Left ventricle myocardium superior (tissue), 1 donor: Measurements from ENCODE around the gene FAM90A1. TPM values are rescaled to one million over a fixed set of nuclear protein-coding genes. Genes with fewer than 3 reads are reported as not detected.
"Not testable (repeated sequence)": the region's sequence is repeated elsewhere in the genome, so short reads cannot be mapped to it uniquely, and the experiment has no call there.

Experiments
- ATAC-seq: fragments of 200-7000 bp; cut with Tn5 transposase; one replicate; pipeline ENCODE4 v1.9.1; 2020; ENCODE audit warnings: mild to moderate bottlenecking, moderate library complexity
- DNase-seq: peaks from one replicate; pipeline ENCODE4 v3.0.0-alpha.2; 2020
- intact Hi-C: fragments of 100-400 bp; cut with micrococcal nuclease; formaldehyde crosslinking; loops from one replicate; pipeline ENCODE4 v1.11.0; 2022
- long read RNA-seq: library from polyadenylated mRNA; unstranded; transcript quantifications from one replicate; pipeline ENCODE4 v2.0.0, GENCODE V29; 2021
- total RNA-seq: library from RNA; stranded (reverse); fragmentation: NEBNext Ultra II Directional; extraction: Animal tissue kit (Norgen Biotek cat#: 25700); gene quantifications from one replicate; pipeline ENCODE4 v1.2.1, GENCODE V29; 2021
- donor health status: DM: no; HTN: yes; CAD: no; lungs with severe emphysema.

FAM90A1 gene
- not detected for total RNA-seq
- long read RNA-seq = 0 reads

GRCh38 chr12:8226992-8227731, at the start of gene FAM90A1:
TSS of gene FAM90A1 (minus strand) at chr12:8227618. CDS start at chr12:8224832, 2,786 bp downstream.
- ATAC-seq, DNase-seq, intact Hi-C loops: not testable (repeated sequence)

DNA sequence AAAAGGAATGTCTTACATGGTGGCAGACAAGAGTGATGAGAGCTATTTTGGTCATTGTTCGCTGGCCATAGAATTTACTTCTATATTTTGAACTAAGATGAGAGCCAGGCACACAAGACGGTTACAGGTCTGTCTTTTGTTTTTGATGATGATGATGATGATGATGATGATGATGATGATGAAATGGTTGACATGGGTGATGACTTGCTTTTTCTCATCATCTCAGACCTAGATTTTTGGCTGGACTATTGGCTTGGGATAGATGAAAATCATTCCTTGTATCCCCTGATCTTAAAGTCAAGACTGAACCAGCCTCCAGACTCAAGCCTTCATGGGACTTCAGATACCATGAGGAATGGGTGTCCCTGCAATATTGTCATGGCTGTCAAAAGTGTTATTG, 49.0 kb upstream of the FAM90A1 start:
- DNase-seq, ATAC-seq, intact Hi-C loops: not testable (repeated sequence)

DNA sequence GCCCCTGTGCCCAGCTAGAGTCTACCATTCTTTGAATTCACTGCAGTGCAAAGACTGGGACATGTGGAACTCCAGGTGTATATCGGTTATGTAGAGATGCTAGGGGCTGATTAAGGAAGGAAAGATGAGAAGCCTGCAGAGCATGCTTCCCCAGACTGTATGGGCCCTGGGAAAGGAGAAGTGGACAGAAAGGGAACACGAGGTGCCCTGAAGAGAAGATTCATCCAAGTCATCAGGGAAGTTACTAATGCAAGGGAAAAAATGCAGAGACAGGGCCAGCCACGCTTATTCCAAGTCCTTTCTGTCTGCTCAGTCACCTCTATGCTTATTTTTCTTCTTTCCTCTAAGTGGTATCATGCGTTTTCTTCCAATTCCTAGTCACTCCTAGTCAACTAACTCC, 39.3 kb upstream of the FAM90A1 start:
- DNase-seq, ATAC-seq, intact Hi-C loops: not testable (repeated sequence)

DNA sequence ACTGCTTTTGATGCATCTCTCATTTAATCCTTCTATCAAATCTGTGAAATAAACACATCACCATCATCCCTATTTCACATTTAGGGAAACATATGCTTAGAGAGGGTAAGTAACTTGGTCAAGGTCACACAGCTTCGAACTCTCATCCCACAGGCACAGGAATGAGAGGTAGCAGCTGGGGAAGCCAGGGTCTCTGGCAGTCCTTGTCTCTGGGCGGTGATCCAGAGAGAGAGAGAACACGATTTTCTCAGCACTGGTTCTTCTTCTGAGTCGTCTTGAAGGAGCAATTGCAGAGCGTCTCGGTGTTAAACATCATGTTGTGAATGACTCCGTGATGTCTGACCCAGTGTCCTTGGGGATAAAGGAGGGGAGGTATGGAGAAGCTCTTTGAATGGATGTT, 36.8 kb upstream of the FAM90A1 start:
- DNase-seq, ATAC-seq, intact Hi-C loops: not testable (repeated sequence)

DNA sequence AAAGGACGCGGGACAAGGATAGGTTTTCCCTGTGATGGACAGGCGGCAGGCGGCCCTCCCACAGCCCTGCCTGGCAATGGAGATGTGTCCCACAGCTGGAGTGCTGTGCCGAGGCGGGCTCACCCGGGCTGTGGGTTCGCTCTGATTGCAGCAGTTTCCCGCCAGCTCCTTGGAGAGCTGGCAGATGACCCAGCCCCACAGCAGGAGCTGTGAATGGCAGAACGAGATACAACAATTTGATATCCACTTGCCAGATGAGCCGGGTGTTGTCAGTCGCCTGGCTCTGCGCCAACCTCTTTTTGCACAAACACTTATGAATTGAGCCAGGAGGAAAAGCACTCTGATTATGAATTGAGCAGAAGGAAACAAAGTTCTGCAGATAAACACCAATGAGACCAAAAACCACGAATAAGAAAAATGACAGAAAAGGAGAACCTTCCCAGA, 33.7 kb upstream of the FAM90A1 start:
- intact Hi-C loops, ATAC-seq: not testable (repeated sequence)
- peak; percentile 60 for DNase-seq

GRCh38 chr12:8256356-8256755, 28.9 kb upstream of the FAM90A1 start:
- DNase-seq, ATAC-seq, intact Hi-C loops: not testable (repeated sequence)

GRCh38 chr12:8254705-8255104, 27.3 kb upstream of the FAM90A1 start:
- ATAC-seq, intact Hi-C loops, DNase-seq: not testable (repeated sequence)

DNA sequence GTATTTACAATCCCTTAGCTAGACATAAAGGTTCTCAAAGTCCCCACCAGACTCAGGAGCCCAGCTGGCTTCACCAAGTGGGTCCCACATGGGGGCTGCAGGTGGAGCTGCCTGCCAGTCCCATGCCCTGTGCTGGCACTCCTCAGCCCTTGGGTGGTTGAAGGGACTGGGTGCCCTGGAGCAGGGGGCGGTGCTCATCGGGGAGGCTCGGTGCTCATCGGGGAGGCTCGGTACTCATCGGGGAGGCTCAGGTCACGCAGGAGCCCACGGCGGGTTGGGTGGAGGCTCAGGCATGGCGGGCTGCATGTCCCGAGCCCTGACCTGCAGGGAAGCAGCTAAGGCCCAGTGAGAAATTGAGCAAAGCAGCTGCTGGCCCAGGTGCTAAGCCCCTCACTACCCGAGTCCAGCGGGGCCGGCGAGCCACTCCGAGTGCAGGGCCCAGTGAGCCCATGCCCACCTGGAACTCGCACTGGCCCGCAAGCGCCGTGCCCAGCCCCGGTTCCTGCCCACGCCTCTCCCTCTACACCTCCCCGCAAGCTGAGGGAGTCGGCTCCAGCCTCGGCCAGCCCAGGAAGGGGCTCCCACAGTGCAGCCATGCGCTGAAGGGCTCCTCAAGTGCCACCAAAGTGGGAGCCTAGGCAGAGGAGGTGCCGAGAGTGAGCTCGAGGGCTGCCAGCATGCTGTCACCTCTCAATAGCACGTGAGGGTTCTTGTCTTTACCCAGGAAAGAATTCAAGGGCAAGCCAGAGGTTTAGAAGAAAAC, 24.8 kb upstream of the FAM90A1 start:
- ATAC-seq, intact Hi-C loops, DNase-seq: not testable (repeated sequence)

DNA sequence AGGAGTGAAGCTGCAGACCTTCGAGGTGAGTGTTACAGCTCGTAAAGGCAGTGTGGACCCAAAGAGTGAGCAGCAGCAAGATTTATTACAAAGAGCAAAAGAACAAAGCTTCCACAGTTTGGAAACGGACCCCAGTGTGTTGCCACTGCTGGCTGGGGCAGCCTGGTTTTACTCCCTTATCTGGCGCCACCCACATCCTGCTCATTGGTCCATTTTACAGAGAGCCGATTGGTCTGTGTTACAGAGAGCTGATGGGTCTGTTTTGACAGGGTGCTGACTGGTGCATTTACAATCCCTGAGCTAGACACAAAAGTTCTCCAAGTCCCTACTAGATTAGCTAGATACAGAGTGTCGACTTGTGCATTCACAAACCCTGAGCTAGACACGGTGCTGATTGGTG, 24.2 kb upstream of the FAM90A1 start:
- DNase-seq, intact Hi-C loops, ATAC-seq: not testable (repeated sequence)

- DNase-seq, ATAC-seq, intact Hi-C loops: not testable (repeated sequence)
Observed at GRCh38 chr12:8246941-8247535, 19.6 kb upstream of the FAM90A1 start.

DNA sequence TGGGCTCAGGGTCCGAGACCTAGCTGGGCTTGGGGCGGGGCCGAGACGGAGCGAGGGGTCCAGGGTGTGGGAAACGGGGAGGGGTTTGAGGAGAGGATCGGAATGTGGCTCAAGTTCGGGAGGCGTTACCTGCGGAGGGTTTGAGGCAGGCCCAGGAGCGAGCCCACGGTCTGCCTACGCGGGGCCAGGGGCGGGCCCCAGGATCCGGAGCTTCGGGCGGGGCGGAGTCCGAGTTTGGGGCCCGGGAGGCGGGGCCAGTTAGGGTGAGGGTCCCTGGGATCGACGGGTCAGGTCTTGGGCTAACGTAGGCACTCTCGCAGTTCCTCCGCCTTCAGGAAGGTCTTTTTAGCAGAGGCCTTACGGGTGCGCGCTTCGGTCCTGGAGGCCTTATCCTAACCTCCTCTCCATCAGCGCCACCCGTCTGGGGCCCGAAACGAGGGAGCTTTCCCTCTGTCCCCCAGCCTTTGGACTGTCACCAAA, 16.3 kb upstream of the FAM90A1 start:
- DNase-seq, intact Hi-C loops, ATAC-seq: not testable (repeated sequence)

DNA sequence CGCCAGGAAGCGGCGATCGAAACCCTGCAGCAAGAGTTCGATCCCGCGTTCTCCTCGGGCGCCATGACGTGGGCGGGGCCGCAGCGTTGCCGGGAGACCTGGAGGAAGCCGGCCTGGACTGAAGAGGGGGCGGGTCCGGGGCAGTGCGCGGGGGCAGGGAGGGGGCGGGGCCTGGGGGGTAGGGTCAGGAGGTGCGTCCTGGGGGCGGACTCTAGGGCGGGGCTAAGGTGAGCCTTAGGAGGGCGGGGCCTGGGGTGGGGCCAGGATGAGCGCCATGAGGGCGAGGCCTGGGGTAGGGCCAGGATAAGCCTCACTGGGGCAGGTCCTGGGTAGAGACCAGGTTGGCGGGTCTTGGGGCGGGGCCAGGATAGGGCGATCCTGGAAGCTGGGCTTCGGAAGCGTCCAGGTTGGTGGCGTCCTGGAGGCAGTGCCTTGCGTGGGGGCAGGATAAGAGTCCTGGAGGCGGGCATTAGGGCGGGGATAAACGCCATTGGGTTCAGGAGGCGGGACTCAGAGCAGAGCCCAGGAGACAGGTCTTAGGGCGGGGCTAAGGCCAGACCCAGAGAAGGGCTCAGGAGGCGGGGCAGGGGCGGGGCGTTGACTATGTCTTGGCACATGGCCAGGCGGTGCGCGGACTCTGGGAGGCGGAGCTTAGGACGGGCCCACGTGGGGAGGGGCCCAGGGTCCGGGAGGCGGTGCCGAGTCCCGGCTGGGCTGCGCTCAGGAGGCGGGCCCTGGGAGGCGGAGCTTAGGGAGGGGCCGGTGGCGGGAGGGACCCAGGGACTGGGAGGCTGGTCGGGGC, 15.7 kb upstream of the FAM90A1 start:
- ATAC-seq = peak; percentile 100

GRCh38 chr12:8242622-8242879, 15.1 kb upstream of the FAM90A1 start:
- DNase-seq, ATAC-seq, intact Hi-C loops: not testable (repeated sequence)

More for the DNA sequence above, 15.7 kb upstream of the FAM90A1 start:
- DNase-seq = peak; percentile 99
- intact Hi-C loops = not testable (repeated sequence)

GRCh38 chr12:8241917-8242621, 14.7 kb upstream of the FAM90A1 start:
- peak; percentile 39 for DNase-seq
- intact Hi-C loops, ATAC-seq: not testable (repeated sequence)

DNA sequence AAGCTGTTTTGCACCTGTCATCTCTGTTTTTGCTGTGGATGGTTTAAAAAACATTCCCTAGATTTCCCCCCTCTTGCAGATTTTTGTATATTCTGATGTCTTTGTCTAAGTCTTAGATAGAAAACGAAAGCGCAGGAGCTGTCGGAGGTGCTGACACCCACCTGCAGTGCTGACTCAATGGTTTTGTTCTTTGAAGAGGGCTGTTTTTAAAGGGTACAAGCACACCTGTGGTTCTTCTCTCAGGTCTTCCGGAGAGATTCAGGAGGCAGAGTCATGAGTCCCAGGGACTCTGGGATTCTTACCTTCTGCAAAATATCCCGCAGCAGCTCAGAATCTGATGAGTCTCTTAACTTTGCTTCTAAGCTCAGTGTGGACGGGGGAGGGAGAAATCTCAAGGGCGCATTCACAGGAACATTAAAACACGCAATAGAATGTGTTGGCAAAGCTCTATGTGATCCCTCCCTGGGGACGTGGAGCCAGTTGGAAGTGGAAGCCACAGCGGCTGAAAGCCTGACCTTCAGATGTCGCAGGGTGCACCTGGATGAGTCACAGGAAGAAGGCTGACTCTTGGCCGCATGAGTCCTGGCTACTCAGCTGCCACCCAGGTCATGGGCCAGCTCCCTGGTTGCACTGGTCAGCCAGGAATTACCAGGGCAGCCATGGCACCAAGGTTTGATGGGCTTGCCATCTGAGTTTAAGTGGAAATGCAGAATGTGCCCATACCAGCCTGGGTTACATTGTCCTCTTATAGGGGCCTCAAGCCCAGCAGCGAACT, 13.1 kb upstream of the FAM90A1 start:
- DNase-seq, ATAC-seq, intact Hi-C loops: not testable (repeated sequence)

DNA sequence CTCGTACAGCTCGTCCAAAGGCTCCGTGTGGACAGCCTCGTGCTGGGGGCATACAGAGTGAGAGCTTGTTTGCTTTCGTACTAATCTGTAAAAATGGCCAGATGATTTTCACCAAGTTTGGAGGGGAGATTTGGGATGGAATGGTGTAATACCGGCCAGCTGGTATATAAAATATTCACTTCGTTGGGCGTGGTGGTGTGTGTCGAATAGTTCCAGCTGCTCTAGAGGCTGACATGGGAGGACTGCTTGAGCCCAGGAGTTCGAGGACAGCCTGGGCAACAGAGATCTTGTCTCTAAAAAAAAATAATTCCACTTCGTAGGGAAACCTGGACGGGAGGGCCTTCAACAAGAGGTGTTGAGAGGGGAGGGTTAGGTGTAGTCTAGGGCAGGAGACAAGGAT, 9.6 kb upstream of the FAM90A1 start:
- ATAC-seq, DNase-seq, intact Hi-C loops: not testable (repeated sequence)
